H9 (cell line): Measurements from ENCODE around the gene PIK3R4. TPM values are rescaled to one million over a fixed set of nuclear protein-coding genes. Genes with fewer than 3 reads are reported as not detected.

ENCODE experiments used
- DNase-seq: peaks from one replicate; pipeline ENCODE4 v3.0.0-alpha.2; 2017
- H2AFZ ChIP-seq: one replicate; pipeline ENCODE4 v1.6.1; 2013; ENCODE audit warnings: mild to moderate bottlenecking, low read length, control low read depth, moderate library complexity
- H2AK5ac ChIP-seq: 2 replicates; pipeline ENCODE4 v1.6.1; 2013; ENCODE audit warnings: low read length, control low read depth, mixed read lengths; ENCODE audit not compliant: insufficient read length
- H2BK120ac ChIP-seq: one replicate; pipeline ENCODE4 v1.6.1; 2013; ENCODE audit warnings: low read depth, mild to moderate bottlenecking, low read length, control low read depth, inconsistent platforms; ENCODE audit not compliant: poor library complexity, severe bottlenecking
- H2BK12ac ChIP-seq: 2 replicates; pipeline ENCODE4 v1.6.1; 2013; ENCODE audit warnings: low read length, control low read depth, mixed read lengths, low read depth; ENCODE audit not compliant: insufficient read length
- H2BK15ac ChIP-seq: 2 replicates; pipeline ENCODE4 v1.6.1; 2013; ENCODE audit warnings: low read depth, low read length, control low read depth
- H2BK20ac ChIP-seq: one replicate; pipeline ENCODE4 v1.6.1; 2013; ENCODE audit warnings: low read depth, mild to moderate bottlenecking, low read length, control low read depth, inconsistent platforms; ENCODE audit not compliant: poor library complexity, severe bottlenecking
- H2BK5ac ChIP-seq: 2 replicates; pipeline ENCODE4 v1.6.1; 2013; ENCODE audit warnings: low read length, control low read depth, mixed read lengths; ENCODE audit not compliant: insufficient read length
- H3K14ac ChIP-seq: 2 replicates; pipeline ENCODE4 v1.6.1; 2013; ENCODE audit warnings: low read length, control low read depth; ENCODE audit not compliant: insufficient read depth
- H3K18ac ChIP-seq: 2 replicates; pipeline ENCODE4 v1.6.1; 2013; ENCODE audit warnings: low read depth, mild to moderate bottlenecking, mixed read lengths, low read length, control low read depth; ENCODE audit not compliant: insufficient read length
- H3K23ac ChIP-seq: 2 replicates; pipeline ENCODE4 v1.6.1; 2013; ENCODE audit warnings: low read length, control low read depth, mixed read lengths, low read depth; ENCODE audit not compliant: insufficient read length
- H3K23me2 ChIP-seq: 2 replicates; pipeline ENCODE4 v1.6.1; 2013; ENCODE audit warnings: low read depth, mild to moderate bottlenecking, mixed read lengths, low read length, control low read depth; ENCODE audit not compliant: insufficient read length, poor library complexity, severe bottlenecking
- H3K27ac ChIP-seq: 2 replicates; pipeline ENCODE4 v1.5.1; 2013; ENCODE audit warnings: low read length, control low read depth, mixed read lengths, low read depth; ENCODE audit not compliant: insufficient read length
- H3K27me3 ChIP-seq: 2 replicates; pipeline ENCODE4 v1.6.1; 2013; ENCODE audit warnings: low read length, control low read depth, inconsistent platforms; ENCODE audit not compliant: insufficient read depth
- H3K4ac ChIP-seq: 2 replicates; pipeline ENCODE4 v1.6.1; 2013; ENCODE audit warnings: low read depth, mild to moderate bottlenecking, control low read depth, inconsistent platforms, low read length, moderate library complexity
- H3K4me1 ChIP-seq: 2 replicates; pipeline ENCODE4 v1.6.1; 2013; ENCODE audit warnings: low read length, control low read depth, inconsistent platforms; ENCODE audit not compliant: insufficient read depth
- H3K4me2 ChIP-seq: 2 replicates; pipeline ENCODE4 v1.6.1; 2013; ENCODE audit warnings: low read length, control low read depth, mixed read lengths; ENCODE audit not compliant: insufficient read length, insufficient read depth
- H3K56ac ChIP-seq: 2 replicates; pipeline ENCODE4 v1.6.1; 2013; ENCODE audit warnings: low read depth, mild to moderate bottlenecking, mixed read lengths, low read length, control low read depth; ENCODE audit not compliant: insufficient read length
- H3K79me1 ChIP-seq: 2 replicates; pipeline ENCODE4 v1.6.1; 2013; ENCODE audit warnings: low read depth, mild to moderate bottlenecking, moderate library complexity, low read length, control low read depth, inconsistent platforms; ENCODE audit not compliant: insufficient read depth, poor library complexity, severe bottlenecking
- H3K79me2 ChIP-seq: 2 replicates; pipeline ENCODE4 v1.6.1; 2013; ENCODE audit warnings: low read length, control low read depth, inconsistent platforms; ENCODE audit not compliant: insufficient read depth
- H3K9ac ChIP-seq: 2 replicates; pipeline ENCODE4 v1.6.1; 2013; ENCODE audit warnings: low read length, control low read depth, mixed read lengths; ENCODE audit not compliant: insufficient read length; ENCODE audit errors: extremely low read depth
- H3K9me3 ChIP-seq: one replicate; pipeline ENCODE4 v1.6.1; 2013; ENCODE audit warnings: low read depth, low read length, inconsistent platforms; ENCODE audit not compliant: control insufficient read depth
- H3T11ph ChIP-seq: one replicate; pipeline ENCODE4 v1.6.1; 2013; ENCODE audit warnings: mild to moderate bottlenecking, low read length, control low read depth, inconsistent platforms
- H4K20me1 ChIP-seq: one replicate; pipeline ENCODE4 v1.6.1; 2013; ENCODE audit not compliant: control insufficient read depth, insufficient read length, insufficient read depth
- H4K5ac ChIP-seq: 2 replicates; pipeline ENCODE4 v1.6.1; 2013; ENCODE audit warnings: low read depth, mild to moderate bottlenecking, mixed read lengths, low read length, control low read depth; ENCODE audit not compliant: insufficient read length
- H4K8ac ChIP-seq: replicated peaks from 2 replicates; pipeline ENCODE4 v1.6.1; 2013; ENCODE audit warnings: low read length, control low read depth, mixed read lengths, low read depth; ENCODE audit not compliant: insufficient read length
- H4K91ac ChIP-seq: 2 replicates; pipeline ENCODE4 v1.6.1; 2013; ENCODE audit warnings: low read depth, mild to moderate bottlenecking, moderate library complexity, mixed read lengths, low read length, control low read depth; ENCODE audit not compliant: insufficient read length
- H3K27ac Mint-ChIP-seq, 3 experiments: 2 replicates in 2 of 3; 3 replicates in 1 of 3; pipeline ENCODE4 v1.8.0; 2020 to 2021; ENCODE audit warnings: mixed read lengths in 3 of 3, mild to moderate bottlenecking in 1 of 3, moderate library complexity in 1 of 3
- H3K27me3 Mint-ChIP-seq: 2 replicates; pipeline ENCODE4 v1.8.0; 2021; ENCODE audit warnings: low read depth, mild to moderate bottlenecking, moderate library complexity, mixed read lengths
- H3K36me3 Mint-ChIP-seq, 3 experiments: 2 replicates in 2 of 3; 3 replicates in 1 of 3; pipeline ENCODE4 v1.8.0; 2020 to 2021; ENCODE audit warnings: low read depth in 3 of 3, mixed read lengths in 3 of 3; ENCODE audit not compliant: insufficient read depth in 1 of 3
- H3K4me1 Mint-ChIP-seq, 2 experiments: 2 replicates each; pipeline ENCODE4 v1.8.0; 2020; ENCODE audit warnings: mixed read lengths in 2 of 2
- H3K4me3 Mint-ChIP-seq, 2 experiments: 2 replicates in 1 of 2; 3 replicates in 1 of 2; pipeline ENCODE4 v1.8.0; 2020 to 2021; ENCODE audit warnings: mild to moderate bottlenecking in 2 of 2, mixed read lengths in 2 of 2, moderate library complexity in 1 of 2
- H3K9me3 Mint-ChIP-seq, 2 experiments: 2 replicates in 1 of 2; 3 replicates in 1 of 2; pipeline ENCODE4 v1.8.0; 2020; ENCODE audit warnings: mild to moderate bottlenecking in 2 of 2, mixed read lengths in 2 of 2, moderate library complexity in 1 of 2
- CTCF ChIP-seq: fragments of 200-600 bp; sonication (generic); conservative IDR thresholded peaks from 3 replicates; pipeline ENCODE4 v1.8.0; 2021; ENCODE audit warnings: antibody characterized with exemption, mild to moderate bottlenecking
- WGBS: extraction: QIAGEN DNeasy Blood & Tissue Kit; methylation state at CpG from one replicate; pipeline ENCODE4 v1.1.7; 2013; ENCODE audit warnings: missing lambda C conversion rate, low lambda C conversion rate, mixed read lengths; ENCODE audit not compliant: insufficient read length; ENCODE audit errors: extremely low coverage; 5-methylcytosine and 5-hydroxymethylcytosine counted together
- total RNA-seq: library from RNA; stranded (reverse); gene quantifications from 2 replicates; pipeline ENCODE4 v1.2.1, GENCODE V29; 2021

Gene PIK3R4
- total RNA-seq, 1 experiment from 2014 or later, result 28.6 TPM

- H2AK5ac ChIP-seq, result no peak overlapping the region
- no peak overlapping the region for H3K56ac ChIP-seq
- H4K91ac ChIP-seq, result no peak overlapping the region
- H2BK12ac ChIP-seq, result no peak overlapping the region
- H2BK120ac ChIP-seq, result no peak overlapping the region
- H3K23ac ChIP-seq, result no peak overlapping the region
- H3K9ac ChIP-seq, result no peak overlapping the region
- no peak overlapping the region for H3K14ac ChIP-seq
- no peak overlapping the region for H3T11ph ChIP-seq
- H3K36me3 Mint-ChIP-seq, result peaks cover 20 to 50% (median 48%) of the 10 kb centered on the region in 3 experiments; a peak in 6 of 7 replicates
- H4K8ac ChIP-seq, result no peak overlapping the region
- H2BK15ac ChIP-seq, result no peak overlapping the region
- H3K4me2 ChIP-seq, result no peak overlapping the region
- no CpG with 5 or more reads among the region's 3 CpGs for WGBS
- no peaks in the 10 kb centered on the region for H3K9me3 ChIP-seq
- no peaks in the 10 kb centered on the region for H3K9me3 Mint-ChIP-seq
- no peaks in the 10 kb centered on the region for H3K4me1 Mint-ChIP-seq
- no peaks in the 10 kb centered on the region for H4K20me1 ChIP-seq
- no peaks in the 10 kb centered on the region for H3K27me3 Mint-ChIP-seq
- H3K4me1 ChIP-seq, result no peaks in the 10 kb centered on the region
- H3K27ac Mint-ChIP-seq, result no peak overlapping the region; a peak in 2 of 7 replicates
- no peak overlapping the region for H3K27ac ChIP-seq
- no peaks in the 10 kb centered on the region for H3K27me3 ChIP-seq
- H3K23me2 ChIP-seq, result no peaks in the 10 kb centered on the region
- no peak overlapping the region for H4K5ac ChIP-seq
- no peak overlapping the region for H2BK20ac ChIP-seq
- no peak overlapping the region for H3K18ac ChIP-seq
- no peak overlapping the region for H3K4me3 Mint-ChIP-seq
- H3K4ac ChIP-seq, result no peak overlapping the region
- H2BK5ac ChIP-seq, result no peak overlapping the region
- no peak for DNase-seq
- H3K79me1 ChIP-seq, result no peaks in the 10 kb centered on the region
- TF ChIP-seq CTCF, result no peak
- H2AFZ ChIP-seq, result no peak overlapping the region
- no peaks in the 10 kb centered on the region for H3K79me2 ChIP-seq
These were observed 43.6 kb downstream of the PIK3R4 start for GRCh38 chr3:130702985-130703384.
